ENCODE data around the gene NACC2. TPM values are rescaled to one million over a fixed set of nuclear protein-coding genes. Genes with fewer than 3 reads are reported as not detected.
A peak's percentile ranks its signal among the peaks of the same experiment; 100 is the strongest.
"Not testable (repeated sequence)": the region's sequence is repeated elsewhere in the genome, so short reads cannot be mapped to it uniquely, and the experiment has no call there.

NACC2 gene
- total and polyA plus RNA-seq, 4 donors = 22.9 to 53.4 (median 32.1) TPM

- Histone ChIP-seq H3K27ac (ENCODE audit: low read depth, low read length) (no peak overlapping the region), H3K4me1 (ENCODE audit: control insufficient read depth, insufficient read depth, low read length) (peaks cover 48% of the 10 kb centered on the region), H3K27me3 (ENCODE audit: control insufficient read depth, insufficient read depth, low read length) (peaks cover 4% of the 10 kb centered on the region), H3K36me3 (ENCODE audit: control insufficient read depth, insufficient read depth, low read length) (peaks cover 9% of the 10 kb centered on the region), H3K9me3 (ENCODE audit: control insufficient read depth, insufficient read depth, low read length) (no peaks in the 10 kb centered on the region), H3K4me3 (ENCODE audit: low read depth, low read length) (no peak overlapping the region)
- no CpG with 5 or more reads among the region's 1 CpG for WGBS (ENCODE audit: insufficient coverage)
- DNase-seq (ENCODE audit: low read depth in 4 of 6, low spot score in 6 of 6) = no peak
Observed at GRCh38 chr9:136104488-136104800, 9.4 kb upstream of the NACC2 start.

- Histone ChIP-seq H3K27ac (ENCODE audit: low read depth, low read length) (no peak overlapping the region), H3K27me3 (ENCODE audit: control insufficient read depth, insufficient read depth, low read length) (peaks cover 6% of the 10 kb centered on the region), H3K4me3 (ENCODE audit: low read depth, low read length) (no peak overlapping the region), H3K9me3 (ENCODE audit: control insufficient read depth, insufficient read depth, low read length) (no peaks in the 10 kb centered on the region), H3K36me3 (ENCODE audit: control insufficient read depth, insufficient read depth, low read length) (peaks cover 7% of the 10 kb centered on the region), H3K4me1 (ENCODE audit: control insufficient read depth, insufficient read depth, low read length) (peaks cover 44% of the 10 kb centered on the region)
- 56% methylated on average over 32 of the region's 34 CpGs for WGBS (ENCODE audit: insufficient coverage)
- DNase-seq (ENCODE audit: low read depth in 4 of 6, low spot score in 6 of 6) = no peak
Observed at GRCh38 chr9:136103651-136104487, 8.8 kb upstream of the NACC2 start.

GRCh38 chr9:136101615-136102074 is 6.6 kb upstream of the NACC2 start:
- not testable (repeated sequence) for DNase-seq (ENCODE audit: low read depth in 4 of 6, low spot score in 6 of 6); H3K9me3 ChIP-seq (ENCODE audit: control insufficient read depth, insufficient read depth, low read length); H3K27ac ChIP-seq (ENCODE audit: low read depth, low read length); H3K36me3 ChIP-seq (ENCODE audit: control insufficient read depth, insufficient read depth, low read length); H3K27me3 ChIP-seq (ENCODE audit: control insufficient read depth, insufficient read depth, low read length); H3K4me3 ChIP-seq (ENCODE audit: low read depth, low read length)
- peaks cover 41% of the 10 kb centered on the region for H3K4me1 ChIP-seq (ENCODE audit: control insufficient read depth, insufficient read depth, low read length)
- 91% methylated on average over 11 of the region's 27 CpGs for WGBS (ENCODE audit: insufficient coverage)

- peaks cover 44% of the 10 kb centered on the region for H3K4me1 ChIP-seq (ENCODE audit: control insufficient read depth, insufficient read depth, low read length)
- WGBS (ENCODE audit: insufficient coverage) = 55% methylated on average over 20 of the region's 30 CpGs
- H3K27ac ChIP-seq (ENCODE audit: low read depth, low read length) = no peak overlapping the region
- H3K9me3 ChIP-seq (ENCODE audit: control insufficient read depth, insufficient read depth, low read length) = no peaks in the 10 kb centered on the region
- peaks cover 7% of the 10 kb centered on the region for H3K36me3 ChIP-seq (ENCODE audit: control insufficient read depth, insufficient read depth, low read length)
- H3K27me3 ChIP-seq (ENCODE audit: control insufficient read depth, insufficient read depth, low read length) = peaks cover 6% of the 10 kb centered on the region
- H3K4me3 ChIP-seq (ENCODE audit: low read depth, low read length) = no peak overlapping the region
- no peak for DNase-seq (ENCODE audit: low read depth in 4 of 6, low spot score in 6 of 6)
Observed at GRCh38 chr9:136100700-136101614, 5.9 kb upstream of the NACC2 start.

- no CpG with 5 or more reads among the region's 25 CpGs for WGBS (ENCODE audit: insufficient coverage)
- DNase-seq (ENCODE audit: low read depth in 4 of 6, low spot score in 6 of 6) = no peak
Observed at GRCh38 chr9:136099542-136099941, 4.5 kb upstream of the NACC2 start.

GRCh38 chr9:136098844-136099243 is 3.8 kb upstream of the NACC2 start:
- Histone ChIP-seq H3K4me1 (ENCODE audit: control insufficient read depth, insufficient read depth, low read length) (peaks cover 33% of the 10 kb centered on the region), H3K4me3 (ENCODE audit: low read depth, low read length) (no peak overlapping the region), H3K27ac (ENCODE audit: low read depth, low read length) (no peak overlapping the region), H3K27me3 (ENCODE audit: control insufficient read depth, insufficient read depth, low read length) (peaks cover 2% of the 10 kb centered on the region), H3K9me3 (ENCODE audit: control insufficient read depth, insufficient read depth, low read length) (no peaks in the 10 kb centered on the region), H3K36me3 (ENCODE audit: control insufficient read depth, insufficient read depth, low read length) (peaks cover 5% of the 10 kb centered on the region)
- WGBS (ENCODE audit: insufficient coverage) = 67% methylated on average over 13 of the region's 14 CpGs
- DNase-seq (ENCODE audit: low read depth in 4 of 6, low spot score in 6 of 6) = no peak

More at GRCh38 chr9:136099542-136099941, 4.5 kb upstream of the NACC2 start:
- no peak overlapping the region for H3K27ac ChIP-seq (ENCODE audit: low read depth, low read length)
- H3K4me1 ChIP-seq (ENCODE audit: control insufficient read depth, insufficient read depth, low read length) = peaks cover 34% of the 10 kb centered on the region
- peaks cover 2% of the 10 kb centered on the region for H3K27me3 ChIP-seq (ENCODE audit: control insufficient read depth, insufficient read depth, low read length)
- H3K36me3 ChIP-seq (ENCODE audit: control insufficient read depth, insufficient read depth, low read length) = peaks cover 4% of the 10 kb centered on the region
- no peaks in the 10 kb centered on the region for H3K9me3 ChIP-seq (ENCODE audit: control insufficient read depth, insufficient read depth, low read length)
- no peak overlapping the region for H3K4me3 ChIP-seq (ENCODE audit: low read depth, low read length)

- 76% methylated on average over 10 of the region's 11 CpGs for WGBS (ENCODE audit: insufficient coverage)
- DNase-seq (ENCODE audit: low read depth in 4 of 6, low spot score in 6 of 6) = no peak
- Histone ChIP-seq H3K9me3 (ENCODE audit: control insufficient read depth, insufficient read depth, low read length) (no peaks in the 10 kb centered on the region), H3K27ac (ENCODE audit: low read depth, low read length) (no peak overlapping the region), H3K4me3 (ENCODE audit: low read depth, low read length) (no peak overlapping the region), H3K27me3 (ENCODE audit: control insufficient read depth, insufficient read depth, low read length) (peaks cover 2% of the 10 kb centered on the region), H3K36me3 (ENCODE audit: control insufficient read depth, insufficient read depth, low read length) (peaks cover 5% of the 10 kb centered on the region), H3K4me1 (ENCODE audit: control insufficient read depth, insufficient read depth, low read length) (peaks cover 33% of the 10 kb centered on the region)
Observed at GRCh38 chr9:136098210-136098609, 3.1 kb upstream of the NACC2 start.

GRCh38 chr9:136096505-136097001 is 1.5 kb upstream of the NACC2 start:
- DNase-seq (ENCODE audit: low read depth in 4 of 6, low spot score in 6 of 6) = no peak
- no peaks in the 10 kb centered on the region for H3K9me3 ChIP-seq (ENCODE audit: control insufficient read depth, insufficient read depth, low read length)
- H3K4me3 ChIP-seq (ENCODE audit: low read depth, low read length) = no peak overlapping the region
- peaks cover 2% of the 10 kb centered on the region for H3K27me3 ChIP-seq (ENCODE audit: control insufficient read depth, insufficient read depth, low read length)
- no peak overlapping the region for H3K27ac ChIP-seq (ENCODE audit: low read depth, low read length)
- peaks cover 49% of the 10 kb centered on the region for H3K4me1 ChIP-seq (ENCODE audit: control insufficient read depth, insufficient read depth, low read length)
- H3K36me3 ChIP-seq (ENCODE audit: control insufficient read depth, insufficient read depth, low read length) = peaks cover 20% of the 10 kb centered on the region
- 88% methylated on average over 1 of the region's 5 CpGs for WGBS (ENCODE audit: insufficient coverage)

GRCh38 chr9:136093995-136094881 is 851 bp downstream of the NACC2 start:
- peaks cover 2% of the 10 kb centered on the region for H3K27me3 ChIP-seq (ENCODE audit: control insufficient read depth, insufficient read depth, low read length)
- no peaks in the 10 kb centered on the region for H3K9me3 ChIP-seq (ENCODE audit: control insufficient read depth, insufficient read depth, low read length)
- H3K27ac ChIP-seq (ENCODE audit: low read depth, low read length) = peak overlapping the region; percentile 31
- peak overlapping the region; percentile 37 for H3K4me3 ChIP-seq (ENCODE audit: low read depth, low read length)
- H3K36me3 ChIP-seq (ENCODE audit: control insufficient read depth, insufficient read depth, low read length) = peaks cover 22% of the 10 kb centered on the region
- 12% methylated on average over 67 of the region's 74 CpGs for WGBS (ENCODE audit: insufficient coverage)
- DNase-seq (ENCODE audit: low read depth in 4 of 6, low spot score in 6 of 6) = peak in 1 of 6 donors; percentile 49
- H3K4me1 ChIP-seq (ENCODE audit: control insufficient read depth, insufficient read depth, low read length) = peaks cover 62% of the 10 kb centered on the region
